Islet precursor cell (in vitro differentiated cells): ENCODE results near the gene FIGLA.
A peak's percentile ranks its signal among the peaks of the same experiment; 100 is the strongest.

ENCODE experiments used
- DNase-seq: peaks from one replicate; pipeline ENCODE4 v3.0.0-alpha.2; 2018

Gene FIGLA, protein sequence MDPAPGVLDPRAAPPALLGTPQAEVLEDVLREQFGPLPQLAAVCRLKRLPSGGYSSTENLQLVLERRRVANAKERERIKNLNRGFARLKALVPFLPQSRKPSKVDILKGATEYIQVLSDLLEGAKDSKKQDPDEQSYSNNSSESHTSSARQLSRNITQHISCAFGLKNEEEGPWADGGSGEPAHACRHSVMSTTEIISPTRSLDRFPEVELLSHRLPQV

DNA sequence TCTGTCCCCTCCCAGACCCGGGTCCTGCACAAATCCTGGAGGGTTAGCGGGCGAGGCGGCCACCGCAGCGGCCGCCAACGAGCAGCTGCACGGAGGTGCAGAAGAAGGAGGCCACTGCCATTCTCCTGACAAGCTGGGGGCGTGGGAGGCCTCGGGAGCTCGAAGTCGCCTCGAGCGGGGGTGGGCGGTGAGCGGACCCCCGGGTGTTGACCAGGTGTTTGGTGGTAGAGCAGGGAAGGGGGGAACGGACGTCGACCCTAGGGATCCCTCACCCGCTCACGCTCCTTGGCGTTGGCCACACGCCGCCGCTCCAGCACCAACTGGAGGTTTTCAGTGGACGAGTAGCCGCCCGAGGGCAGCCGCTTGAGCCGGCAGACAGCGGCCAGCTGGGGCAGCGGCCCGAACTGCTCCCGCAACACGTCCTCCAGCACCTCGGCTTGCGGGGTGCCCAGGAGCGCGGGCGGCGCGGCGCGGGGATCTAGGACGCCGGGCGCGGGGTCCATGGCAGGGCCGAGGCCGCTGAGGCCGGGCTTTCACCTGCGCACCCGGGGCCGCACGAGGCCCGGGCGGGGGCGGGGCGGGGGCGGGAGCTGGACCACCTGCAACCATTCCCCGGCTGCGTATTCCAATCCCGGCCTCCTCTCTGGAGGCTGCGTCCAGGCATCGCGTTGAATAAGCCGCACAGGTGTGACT lies at the start of gene FIGLA:
TSS of gene FIGLA (minus strand) at position 508 of the 693 bp plus-strand sequence. CDS start at position 503, 5 bp downstream.
- DNase-seq: peak; percentile 66

DNA sequence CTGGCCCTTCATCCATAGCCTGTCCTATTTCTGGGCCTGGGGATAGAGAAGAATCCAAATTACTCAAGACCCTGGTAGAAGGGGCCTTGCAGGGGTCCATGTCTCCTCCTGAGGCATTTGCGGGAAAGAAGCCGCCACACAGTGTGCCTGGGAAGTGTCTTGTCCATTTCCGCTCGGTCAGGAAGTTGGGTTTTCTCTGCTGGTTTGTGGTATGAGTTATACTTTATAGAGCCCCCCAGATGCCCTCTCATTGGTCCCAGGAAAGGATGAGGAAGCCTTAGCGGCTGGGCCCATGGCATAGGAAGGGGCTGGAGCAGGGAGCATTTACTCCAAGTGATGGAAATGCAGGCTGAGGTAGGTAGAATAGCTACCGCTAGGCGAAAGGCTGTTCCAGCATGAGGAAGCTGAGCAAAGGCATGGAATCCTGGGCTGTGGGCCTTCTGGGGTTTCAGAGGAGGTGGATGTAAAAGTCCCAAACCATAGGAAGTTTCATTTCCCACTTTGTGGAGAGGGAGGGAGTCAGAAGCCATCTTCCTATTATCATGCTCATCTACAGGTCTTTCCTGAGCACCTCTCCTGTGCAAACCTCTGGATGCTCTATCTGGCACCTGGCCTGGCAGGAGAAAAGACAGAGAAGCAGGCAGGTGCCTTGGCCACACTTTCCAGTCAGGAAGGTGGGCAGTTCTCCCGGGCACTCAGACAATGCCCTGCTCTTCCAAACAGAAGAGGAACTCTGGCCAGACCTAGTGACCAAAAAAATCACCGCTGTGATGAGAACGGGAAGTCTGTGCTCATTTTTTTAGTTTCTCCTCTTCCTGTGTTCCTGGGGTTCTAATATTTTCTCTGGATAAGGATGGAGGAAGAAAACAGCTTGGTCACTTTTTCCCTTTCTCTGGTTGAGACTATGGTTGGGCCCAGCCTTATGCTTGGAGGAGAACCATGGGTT lies 47.8 kb upstream of the FIGLA start:
- no peak for DNase-seq

DNA sequence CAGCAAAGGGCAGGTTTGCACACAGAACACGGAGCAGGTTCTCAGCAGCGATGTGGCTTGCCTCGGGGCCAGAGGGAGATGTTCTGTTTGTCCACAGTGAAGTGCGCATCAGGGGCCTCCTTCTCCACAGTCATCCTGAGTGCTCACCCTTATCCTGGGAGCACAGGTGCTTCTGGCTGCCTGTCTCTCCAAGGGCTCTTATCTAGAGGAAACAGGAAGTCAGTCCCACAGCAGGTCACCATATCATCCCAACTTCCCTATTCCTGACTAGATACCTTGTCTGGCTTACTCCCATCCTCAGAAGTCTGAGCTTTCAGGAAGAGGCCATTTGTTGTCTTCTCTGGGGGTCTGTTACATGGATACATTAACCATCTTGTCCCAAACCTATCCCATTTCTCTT lies 45.2 kb upstream of the FIGLA start, which contains the start of gene CD207:
TSS of gene CD207 (minus strand) at position 174 of the 400 bp plus-strand sequence. CDS start at position 134, 40 bp downstream.
- no peak for DNase-seq

DNA sequence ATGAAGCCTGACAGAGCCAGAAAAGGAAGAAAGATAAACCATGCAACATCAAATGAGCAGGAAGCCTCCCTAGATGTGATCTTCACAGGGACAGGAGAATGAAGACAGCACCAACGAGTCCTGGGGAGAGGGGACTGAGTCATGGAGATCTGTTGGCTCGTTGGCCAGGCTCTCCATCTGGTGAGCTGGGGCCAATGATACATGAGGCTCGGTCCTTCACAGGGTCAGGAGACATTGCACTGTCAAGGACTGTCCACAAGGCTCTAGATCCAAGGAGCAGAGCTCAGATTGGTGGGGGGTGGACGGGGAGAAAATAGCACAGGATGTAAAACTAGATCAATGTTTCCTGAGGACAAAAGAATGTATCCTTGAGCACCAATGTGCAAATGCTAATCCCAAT lies 44.4 kb upstream of the FIGLA start:
- DNase-seq: peak; percentile 24

DNA sequence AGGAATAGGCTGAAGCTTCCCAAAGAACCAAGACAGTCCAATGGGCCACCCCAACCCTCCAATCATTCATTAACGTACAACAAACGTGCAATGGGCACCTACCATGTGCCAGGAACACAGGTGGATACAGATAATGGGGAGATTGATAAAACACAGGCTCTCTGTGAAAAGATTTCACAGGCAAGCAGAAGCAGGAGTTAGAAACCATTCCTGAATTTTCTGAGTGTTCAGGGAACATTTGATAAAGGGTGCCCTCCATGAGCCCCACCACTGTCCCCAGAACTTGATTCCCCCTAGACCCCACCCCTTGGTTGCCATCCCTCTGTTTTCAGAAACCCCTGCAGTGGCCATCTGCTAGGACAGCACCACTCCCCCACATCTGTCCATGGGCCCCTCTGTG lies 43.7 kb upstream of the FIGLA start:
- DNase-seq: no peak

DNA sequence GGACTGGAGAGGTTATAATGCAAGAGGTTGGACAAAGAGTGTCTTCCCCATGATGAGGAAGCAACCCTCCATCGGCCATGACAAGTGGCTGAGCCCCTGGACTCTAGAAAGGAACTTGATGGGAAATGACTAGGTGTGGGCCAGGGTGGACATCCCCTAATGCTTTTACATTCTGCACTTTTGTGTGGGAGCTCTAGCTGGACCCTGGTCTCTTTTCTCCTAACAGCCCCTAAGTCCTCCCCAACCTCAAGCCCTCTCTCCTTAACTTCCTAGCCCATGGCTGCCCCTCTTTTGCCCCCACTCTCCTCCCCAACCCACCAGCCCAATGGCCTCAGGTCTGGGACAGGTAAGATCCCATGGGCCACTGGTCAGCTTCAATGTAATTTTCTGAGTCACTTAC lies 42.8 kb upstream of the FIGLA start:
- no peak for DNase-seq

DNA sequence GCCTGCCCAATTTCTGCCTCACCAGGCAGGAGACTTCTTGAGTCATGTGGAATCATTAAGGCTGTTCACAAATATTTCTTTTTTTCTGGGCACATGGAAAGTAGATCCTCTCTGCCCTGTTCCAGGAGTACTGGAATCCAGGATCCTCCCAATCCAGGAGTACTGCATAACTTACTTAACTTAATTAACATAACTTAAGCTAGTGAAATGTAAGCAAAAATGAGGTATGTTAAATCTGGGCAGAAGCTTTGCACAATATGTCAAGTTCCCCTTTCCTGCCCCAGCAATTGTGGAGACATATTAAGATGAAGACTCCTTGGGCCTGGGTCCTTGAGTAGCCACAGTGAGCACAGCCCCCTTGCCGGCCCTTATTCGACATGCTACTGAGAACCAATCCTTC lies 41.9 kb upstream of the FIGLA start:
- DNase-seq: no peak

DNA sequence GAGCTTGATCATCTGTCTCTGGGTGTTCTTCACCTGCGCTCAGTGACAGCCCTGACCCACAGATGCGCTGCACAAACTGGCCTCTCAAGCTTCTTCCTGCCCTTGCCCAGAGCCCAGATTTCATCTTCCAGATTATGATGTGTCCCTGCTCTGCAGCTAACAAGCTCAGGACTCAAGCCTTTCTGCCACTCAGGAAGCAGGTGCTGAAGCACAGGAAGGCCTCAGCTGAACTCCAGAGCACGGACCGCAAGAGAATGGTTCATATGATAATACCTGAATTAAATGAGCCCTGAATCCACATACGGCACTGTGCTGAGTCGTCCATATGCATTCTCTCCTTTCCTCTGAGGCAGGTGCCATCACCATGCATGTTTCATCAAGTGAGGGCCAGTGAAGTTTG lies 41.4 kb upstream of the FIGLA start:
- no peak for DNase-seq

DNA sequence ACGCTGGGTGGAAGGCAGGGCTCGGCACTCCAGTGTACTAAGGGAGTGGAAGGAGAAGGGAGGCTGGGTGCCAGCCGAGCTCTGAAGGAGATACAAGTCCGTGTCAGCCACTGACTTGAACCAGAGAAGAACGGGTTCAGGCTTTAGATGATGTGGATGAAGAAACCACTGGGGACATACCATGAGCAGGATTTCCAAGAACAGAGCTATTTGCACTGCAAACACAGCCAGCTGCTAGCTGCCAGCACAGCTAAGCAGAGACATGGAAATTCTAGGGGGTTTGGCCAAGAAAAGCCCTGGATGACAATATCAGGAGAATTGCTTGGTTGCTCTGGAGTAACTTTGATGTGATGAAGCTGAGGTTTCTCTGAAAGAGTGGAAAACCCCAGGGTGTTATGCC lies 39.9 kb upstream of the FIGLA start:
- DNase-seq: peak; percentile 27

DNA sequence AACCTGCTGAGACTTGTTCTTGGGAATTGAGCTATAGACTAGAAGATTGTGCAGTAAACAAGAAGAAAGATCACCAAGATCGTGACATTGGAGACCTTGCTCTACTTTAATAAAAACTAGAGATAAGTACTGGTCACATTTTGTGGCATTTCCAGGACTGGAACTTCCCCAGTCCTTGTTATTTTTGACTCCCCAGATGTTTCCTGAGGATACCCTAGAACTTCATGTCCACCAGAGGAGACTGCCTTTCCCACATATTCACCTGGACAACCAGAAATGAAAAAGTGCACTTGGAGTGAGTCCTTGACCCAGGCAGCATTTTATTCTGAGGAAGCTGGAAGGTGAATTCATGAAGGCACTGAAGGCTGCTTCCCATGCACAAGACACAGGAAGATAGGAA lies 39.5 kb upstream of the FIGLA start:
- DNase-seq: no peak

DNA sequence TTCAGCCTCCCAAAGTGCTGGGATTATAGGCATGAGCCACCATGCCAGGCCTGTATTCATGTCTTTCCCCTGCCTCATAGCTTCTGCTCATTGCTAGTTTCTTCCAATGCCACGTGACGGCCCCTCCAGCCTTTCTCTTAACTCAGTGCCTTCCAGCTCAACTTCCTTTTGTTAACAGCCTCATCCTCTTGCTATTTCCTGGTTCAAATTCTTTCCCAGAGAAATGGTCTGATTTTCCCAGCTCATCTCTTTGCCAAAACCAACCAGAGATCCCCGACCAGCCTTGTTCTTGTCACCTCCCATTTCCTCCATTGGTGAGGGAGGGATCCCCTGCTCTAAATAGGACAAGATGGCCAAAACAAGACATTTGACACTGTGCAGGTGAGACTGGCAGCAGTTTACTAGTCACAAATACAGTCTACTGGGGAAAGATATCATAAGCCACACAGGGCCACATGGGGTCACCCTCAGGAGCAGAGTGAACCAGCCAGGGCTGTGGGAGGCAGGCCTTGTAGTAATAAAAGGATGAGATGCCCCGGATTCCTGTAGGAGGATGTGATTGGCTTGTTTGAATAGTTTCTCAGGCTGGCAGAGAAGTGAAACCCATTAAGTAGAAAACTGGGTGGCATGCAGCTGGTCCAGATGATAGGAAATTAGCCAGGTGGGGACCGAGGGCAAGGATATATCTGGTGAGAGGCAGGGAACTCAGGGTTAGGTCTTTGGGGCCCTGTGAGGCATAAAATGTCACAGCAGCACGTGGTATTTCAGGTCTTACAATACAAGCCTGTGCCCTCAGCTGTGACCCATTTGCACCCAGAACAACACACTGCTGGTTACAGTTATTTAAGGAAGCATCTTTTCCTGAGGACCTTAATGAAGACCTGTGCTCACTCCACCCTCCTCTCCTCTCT lies 38.7 kb upstream of the FIGLA start:
- no peak for DNase-seq

DNA sequence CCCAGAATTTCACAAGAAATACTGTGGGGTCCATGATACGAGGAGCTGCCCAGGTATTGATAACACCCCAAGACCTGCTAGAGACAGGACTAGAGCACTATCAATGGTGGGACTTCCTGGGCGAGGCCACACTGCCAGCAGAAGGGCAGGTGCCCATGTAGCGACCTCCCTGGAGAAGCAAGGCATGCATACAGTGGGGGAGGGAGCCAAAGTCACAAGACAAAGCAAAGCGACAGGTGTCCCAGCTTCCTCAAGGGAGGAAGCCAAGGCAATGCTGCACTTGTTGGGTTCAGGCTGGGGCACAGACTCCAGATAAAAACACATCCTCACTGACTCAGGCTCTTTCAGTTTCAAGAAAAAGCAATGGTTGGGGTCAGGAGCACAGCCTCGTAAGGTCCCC lies 37.7 kb upstream of the FIGLA start:
- DNase-seq: no peak

DNA sequence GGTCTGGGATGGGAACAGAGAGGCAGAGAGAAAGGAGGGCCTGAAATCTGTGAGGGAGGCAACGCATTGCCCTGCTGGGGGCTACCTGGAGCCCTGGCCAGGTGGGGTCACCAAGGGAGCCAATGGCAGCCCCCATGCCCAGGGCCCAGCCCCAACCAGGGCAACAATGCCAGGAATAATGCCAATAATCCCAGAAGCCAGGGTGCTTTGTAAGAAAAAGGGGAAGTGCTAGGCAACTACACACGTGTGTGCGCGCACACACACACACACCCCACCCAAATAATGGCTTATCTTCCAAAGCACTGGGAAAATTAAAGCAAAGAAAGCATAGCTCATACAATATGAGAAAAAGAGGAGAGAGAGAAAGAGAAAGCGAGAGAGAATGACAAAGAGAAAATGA lies 36.9 kb upstream of the FIGLA start:
- no peak for DNase-seq

DNA sequence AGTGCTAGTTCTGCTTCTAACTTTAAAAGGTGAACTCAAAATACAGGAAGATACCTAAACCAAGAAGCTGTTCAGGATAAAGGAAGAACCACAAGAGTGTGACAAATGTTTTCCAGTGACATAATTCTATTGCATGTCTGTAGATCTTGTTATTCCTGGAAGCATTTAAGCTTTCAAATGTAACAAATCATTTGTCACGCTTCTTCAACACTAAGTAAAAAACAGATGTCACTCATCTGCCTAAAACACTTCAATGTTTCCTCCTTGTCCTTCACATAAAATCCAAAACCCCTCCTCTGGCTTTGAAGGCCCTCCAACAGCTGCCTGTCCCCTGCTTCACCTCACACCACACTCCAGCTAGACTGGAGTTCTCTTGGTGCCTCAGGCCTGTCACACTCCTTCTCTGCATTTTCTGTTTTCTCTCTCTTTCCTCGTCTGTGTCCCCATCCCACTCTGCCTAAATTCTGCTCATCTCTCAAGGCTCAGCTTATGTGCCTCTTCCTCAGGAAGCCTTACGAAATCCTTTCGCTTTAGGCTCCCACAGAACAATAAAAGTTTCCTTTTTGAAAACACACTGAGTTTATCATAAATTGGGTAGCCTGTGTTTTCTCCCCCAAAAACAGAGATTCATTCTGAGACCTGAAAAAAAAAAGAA lies 36.4 kb upstream of the FIGLA start:
- no peak for DNase-seq

DNA sequence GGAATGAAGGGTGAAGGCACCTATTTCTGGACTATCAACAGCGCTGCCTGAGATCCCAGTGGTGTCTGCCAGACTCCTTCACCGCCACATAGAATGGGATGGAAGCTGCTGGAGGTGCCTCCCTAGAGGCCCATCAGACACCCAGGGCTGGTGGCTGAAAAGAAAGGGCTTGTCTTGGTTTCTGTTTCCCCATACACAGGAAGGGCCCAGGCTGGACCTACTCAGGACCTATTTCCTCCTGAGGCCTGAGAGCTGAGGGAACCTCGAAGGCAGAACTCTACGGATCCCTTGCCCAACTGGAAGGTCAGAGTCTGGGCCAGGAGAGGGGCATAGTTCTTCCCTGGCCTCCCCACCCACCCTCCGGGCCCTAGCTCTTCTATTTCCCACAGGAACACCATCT lies 32.8 kb upstream of the FIGLA start:
- peak; percentile 33 for DNase-seq

DNA sequence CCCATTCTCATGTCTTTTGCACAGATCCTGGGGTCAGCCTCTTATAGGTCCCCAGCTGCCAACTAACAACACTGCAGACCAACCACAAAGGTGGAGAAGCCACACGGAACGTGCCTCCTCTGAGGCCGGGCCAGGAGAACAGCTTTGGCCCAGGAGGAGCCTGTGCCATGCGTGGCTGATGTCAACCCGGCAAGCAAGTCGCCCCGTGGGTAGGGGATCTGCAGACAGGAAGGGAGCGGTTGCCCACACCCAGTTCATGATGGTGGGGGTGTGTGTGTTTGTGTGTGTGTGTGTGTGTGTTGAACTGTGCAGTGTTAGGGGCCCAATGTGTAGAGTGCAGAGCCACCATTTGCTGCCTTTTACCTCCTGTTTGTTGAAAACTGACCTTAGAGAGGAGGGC lies 32.4 kb upstream of the FIGLA start:
- peak; percentile 35 for DNase-seq

DNA sequence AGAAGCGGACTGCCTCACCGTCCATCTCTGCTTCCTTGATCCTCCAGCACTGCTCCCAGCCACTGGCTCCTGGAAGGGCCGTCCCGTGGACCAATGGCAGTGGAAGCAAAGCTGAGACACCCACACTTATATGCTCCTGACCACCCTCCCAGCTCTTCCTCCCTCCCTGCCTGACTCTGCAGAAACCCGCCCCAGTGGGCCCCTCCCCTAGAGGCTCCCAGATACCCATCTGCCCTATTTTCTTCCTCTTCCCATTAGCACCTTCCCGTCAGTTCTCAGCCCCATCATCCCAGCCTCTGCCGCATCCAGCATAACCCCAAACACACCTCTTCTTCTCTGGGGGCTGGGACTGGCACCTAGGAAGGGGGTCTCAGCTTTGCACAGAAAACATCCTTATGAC lies 30.1 kb upstream of the FIGLA start, which contains the start of gene CLEC4F:
TSS of gene CLEC4F (minus strand) at position 101 of the 400 bp plus-strand sequence. CDS start at position 25, 76 bp downstream.
- DNase-seq: peak; percentile 27

DNA sequence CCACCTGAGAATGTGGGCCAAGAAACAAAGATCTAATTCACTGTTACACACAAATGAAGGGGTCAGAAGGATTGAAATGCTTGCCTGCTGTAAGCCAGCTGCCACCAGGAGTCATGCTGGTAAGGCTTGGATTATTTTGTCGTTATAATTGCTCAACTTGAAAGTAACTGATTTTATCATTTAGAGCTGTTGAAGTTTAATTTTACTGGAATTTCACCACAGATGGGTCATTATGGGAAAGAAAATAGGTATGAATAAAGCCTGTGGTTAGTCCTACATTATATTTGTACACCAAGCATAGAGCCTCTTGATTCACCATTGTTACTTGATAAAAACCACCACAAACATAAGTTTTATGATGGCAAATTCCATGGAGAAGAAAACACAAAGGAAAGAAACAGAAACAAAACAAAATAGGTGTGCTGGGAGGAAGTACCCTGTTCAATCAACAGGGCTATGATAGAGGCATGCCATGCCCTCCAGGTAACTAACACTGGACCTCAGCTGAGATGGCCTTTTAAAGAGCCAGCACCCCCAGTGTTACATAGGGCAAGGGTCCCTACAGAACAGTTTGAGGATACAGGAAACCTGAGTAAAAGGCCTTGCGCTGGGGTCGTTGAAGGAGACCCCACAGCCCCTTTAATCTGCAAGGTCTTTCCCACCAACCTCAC lies 27.0 kb upstream of the FIGLA start:
- DNase-seq: no peak

DNA sequence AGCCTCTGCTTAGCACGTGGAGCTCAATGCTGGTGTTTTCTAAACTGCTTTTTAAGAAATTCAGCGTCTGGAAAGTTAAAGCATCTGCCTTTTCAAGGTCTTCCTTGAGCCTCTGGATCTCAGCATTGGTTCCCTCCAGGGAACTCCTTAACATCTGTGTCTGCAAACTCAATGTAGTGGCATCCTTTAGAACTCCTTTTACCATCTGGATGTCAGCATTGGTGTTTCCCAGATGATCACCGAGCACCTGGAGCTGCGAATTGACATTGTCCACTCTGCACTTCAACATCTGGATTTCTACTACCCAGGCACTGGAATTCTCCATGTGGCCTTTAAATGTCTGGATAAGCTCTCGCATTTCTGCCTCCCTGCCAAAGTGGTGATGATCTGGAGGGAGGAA lies 26.3 kb upstream of the FIGLA start:
- no peak for DNase-seq

DNA sequence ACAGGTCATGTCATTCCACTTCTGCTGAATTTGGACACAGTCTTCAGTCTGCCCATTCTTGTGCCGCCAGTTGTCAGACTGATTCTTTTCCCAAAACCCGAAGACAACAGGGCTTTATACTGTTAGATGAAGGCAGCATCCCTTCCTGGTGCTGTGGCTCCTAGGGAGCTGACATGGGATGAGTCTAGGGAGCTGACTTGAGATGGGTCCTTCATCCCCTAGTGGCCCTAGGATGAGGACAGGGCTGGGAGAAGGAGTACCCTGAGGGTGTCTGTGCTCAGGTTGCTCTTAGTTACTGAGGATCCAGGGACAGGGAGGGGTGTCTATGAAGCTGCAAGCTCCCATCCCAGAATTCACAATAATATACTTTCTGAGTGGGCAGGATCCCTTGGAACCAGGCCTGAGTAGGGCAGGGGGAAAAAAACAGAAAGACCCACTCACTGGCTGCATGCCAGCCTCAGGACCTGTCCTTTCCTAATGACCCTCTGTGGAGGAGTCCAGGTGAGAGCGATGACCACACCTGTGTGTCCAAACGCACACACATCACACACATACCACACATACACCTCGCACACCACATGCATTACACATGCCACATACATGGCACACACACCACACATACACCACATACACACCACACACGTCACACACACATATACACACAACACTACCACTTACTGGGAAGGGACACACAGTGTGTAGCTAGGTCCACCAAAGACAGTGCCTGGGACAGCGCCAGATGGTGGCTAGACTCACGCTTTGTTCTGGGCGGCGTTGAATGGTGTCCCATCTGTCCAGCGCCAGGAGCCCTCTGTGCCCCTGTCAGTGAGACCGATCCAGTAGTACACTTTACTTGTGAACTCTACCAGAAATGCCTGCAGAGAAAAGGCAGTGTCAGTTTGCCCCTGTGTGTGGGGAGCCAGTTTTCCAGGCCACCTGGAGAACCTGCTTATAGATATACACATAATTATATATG lies 18.8 kb upstream of the FIGLA start:
- DNase-seq: no peak
